Measurements from ENCODE around the gene ZFAND2A.

The ZFAND2A gene

GRCh38 chr7:1175597-1175966 lies 15.6 kb upstream of the ZFAND2A start:
- Histone ChIP-seq H3K4me2 (ENCODE audit: low read length) (peak overlapping the region; percentile 71), H3K4me1 (ENCODE audit: insufficient read depth, low read length, severe bottlenecking) (peaks cover 12% of the 10 kb centered on the region), H4K20me1 (ENCODE audit: insufficient read depth, low read length) (no peaks in the 10 kb centered on the region), H3F3A (ENCODE audit: insufficient read depth, low read length) (no peaks in the 10 kb centered on the region), H3K9me2 (ENCODE audit: low read depth, low read length) (no peaks in the 10 kb centered on the region), H3K27me3 (ENCODE audit: insufficient read depth, low read length) (peaks cover 3% of the 10 kb centered on the region), H3K9ac (ENCODE audit: low read length) (peak overlapping the region; percentile 39; the same call in 1 of the 2 replicates), H3K27ac (ENCODE audit: low read depth, low read length, poor library complexity, severe bottlenecking) (no peak overlapping the region), H3K36me3 (ENCODE audit: insufficient read depth, low read length) (no peaks in the 10 kb centered on the region; the same call in 1 of the 2 replicates), H3K79me2 (ENCODE audit: insufficient read depth, low read length) (no peaks in the 10 kb centered on the region), H2AFZ (ENCODE audit: low read length) (peak overlapping the region; percentile 69; the same call in 1 of the 2 replicates), H3K4me3 (ENCODE audit: low read depth, low read length, poor library complexity, severe bottlenecking) (peak overlapping the region; percentile 45), H3K9me3 (ENCODE audit: low read length) (peaks cover 4% of the 10 kb centered on the region; the same call in 1 of the 2 replicates)
- TF ChIP-seq EZH2 (IDR thresholded peaks at IDR 0.05; ENCODE audit: borderline replicate concordance, low read length) (no peak), CTCF (IDR thresholded peaks at IDR 0.05; ENCODE audit: low read length) (no peak)

- H3K27ac ChIP-seq (ENCODE audit: low read depth, low read length, poor library complexity, severe bottlenecking), result no peak overlapping the region
- no peaks in the 10 kb centered on the region; the same call in 1 of the 2 replicates for H3K27me3 ChIP-seq (ENCODE audit: insufficient read depth, low read length)
- peaks cover 4% of the 10 kb centered on the region; the same call in 1 of the 2 replicates for H3K9me3 ChIP-seq (ENCODE audit: low read length)
- no peak overlapping the region for H3K4me3 ChIP-seq (ENCODE audit: low read depth, low read length, poor library complexity, severe bottlenecking)
- TF ChIP-seq EZH2 (IDR thresholded peaks at IDR 0.05; ENCODE audit: borderline replicate concordance, low read length), result no peak
- TF ChIP-seq CTCF (IDR thresholded peaks at IDR 0.05; ENCODE audit: low read length), result no peak
- H3F3A ChIP-seq (ENCODE audit: insufficient read depth, low read length), result no peaks in the 10 kb centered on the region
- no peaks in the 10 kb centered on the region for H3K79me2 ChIP-seq (ENCODE audit: insufficient read depth, low read length)
- H4K20me1 ChIP-seq (ENCODE audit: insufficient read depth, low read length), result no peaks in the 10 kb centered on the region
- H3K9ac ChIP-seq (ENCODE audit: low read length), result no peak overlapping the region
- no peaks in the 10 kb centered on the region; the same call in 1 of the 2 replicates for H3K36me3 ChIP-seq (ENCODE audit: insufficient read depth, low read length)
- H2AFZ ChIP-seq (ENCODE audit: low read length), result no peak overlapping the region
- H3K9me2 ChIP-seq (ENCODE audit: low read depth, low read length), result no peaks in the 10 kb centered on the region
- H3K4me2 ChIP-seq (ENCODE audit: low read length), result no peak overlapping the region
- peaks cover 12% of the 10 kb centered on the region for H3K4me1 ChIP-seq (ENCODE audit: insufficient read depth, low read length, severe bottlenecking)
These were observed 15.0 kb upstream of the ZFAND2A start for GRCh38 chr7:1174881-1175596.

- H3F3A ChIP-seq (ENCODE audit: insufficient read depth, low read length), result no peaks in the 10 kb centered on the region
- no peak overlapping the region for H3K27ac ChIP-seq (ENCODE audit: low read depth, low read length, poor library complexity, severe bottlenecking)
- H2AFZ ChIP-seq (ENCODE audit: low read length), result no peak overlapping the region
These were observed 14.0 kb upstream of the ZFAND2A start for GRCh38 chr7:1174002-1174401.

More at GRCh38 chr7:1174002-1174401, 14.0 kb upstream of the ZFAND2A start:
- H3K9me3 ChIP-seq (ENCODE audit: low read length), result peaks cover 4% of the 10 kb centered on the region; the same call in 1 of the 2 replicates
- H3K36me3 ChIP-seq (ENCODE audit: insufficient read depth, low read length), result no peaks in the 10 kb centered on the region; the same call in 1 of the 2 replicates
- peaks cover 12% of the 10 kb centered on the region for H3K4me1 ChIP-seq (ENCODE audit: insufficient read depth, low read length, severe bottlenecking)
- no peak overlapping the region for H3K4me3 ChIP-seq (ENCODE audit: low read depth, low read length, poor library complexity, severe bottlenecking)
- H3K9me2 ChIP-seq (ENCODE audit: low read depth, low read length), result no peaks in the 10 kb centered on the region
- no peak for TF ChIP-seq EZH2 (IDR thresholded peaks at IDR 0.05; ENCODE audit: borderline replicate concordance, low read length)
- no peak for TF ChIP-seq CTCF (IDR thresholded peaks at IDR 0.05; ENCODE audit: low read length)
- H3K27me3 ChIP-seq (ENCODE audit: insufficient read depth, low read length), result no peaks in the 10 kb centered on the region; the same call in 1 of the 2 replicates
- H3K9ac ChIP-seq (ENCODE audit: low read length), result no peak overlapping the region
- no peaks in the 10 kb centered on the region for H3K79me2 ChIP-seq (ENCODE audit: insufficient read depth, low read length)
- H4K20me1 ChIP-seq (ENCODE audit: insufficient read depth, low read length), result no peaks in the 10 kb centered on the region
- no peak overlapping the region for H3K4me2 ChIP-seq (ENCODE audit: low read length)

All from OCI-LY1 (cell line).